MM.1S (cell line): ENCODE data around the gene SCGB1C2.

ENCODE experiments used
- DNase-seq: peaks from one replicate; pipeline ENCODE4 v3.0.0-alpha.2; 2015
- H2AFZ ChIP-seq: fragments of 300-600 bp; sonication (generic); 2 replicates; pipeline ENCODE4 v1.6.0; 2016; ENCODE audit warnings: antibody characterized with exemption, low read length
- H3F3A ChIP-seq: fragments of 300-600 bp; sonication (generic); 2 replicates; pipeline ENCODE4 v1.6.1; 2016; ENCODE audit warnings: mild to moderate bottlenecking, antibody characterized with exemption, low read length, moderate library complexity, mixed read lengths; ENCODE audit not compliant: insufficient read depth
- H3K27ac ChIP-seq: fragments of 300-600 bp; sonication (generic); 2 replicates; pipeline ENCODE4 v1.5.1; 2016; ENCODE audit warnings: mild to moderate bottlenecking, low read length
- H3K27me3 ChIP-seq: fragments of 300-600 bp; sonication (generic); replicated peaks from 2 replicates; pipeline ENCODE4 v1.6.0; 2016; ENCODE audit warnings: low read length; ENCODE audit not compliant: insufficient read depth
- H3K36me3 ChIP-seq: fragments of 300-600 bp; sonication (generic); replicated peaks from 2 replicates; pipeline ENCODE4 v1.6.1; 2016; ENCODE audit warnings: mild to moderate bottlenecking, low read length, mixed read lengths; ENCODE audit not compliant: insufficient read depth
- H3K4me1 ChIP-seq: fragments of 300-600 bp; sonication (generic); 2 replicates; pipeline ENCODE4 v1.6.1; 2016; ENCODE audit warnings: low read length, mixed read lengths
- H3K4me2 ChIP-seq: fragments of 300-600 bp; sonication (generic); 2 replicates; pipeline ENCODE4 v1.6.0; 2016; ENCODE audit warnings: low read depth, low read length
- H3K4me3 ChIP-seq: fragments of 300-600 bp; sonication (generic); 2 replicates; pipeline ENCODE4 v1.5.1; 2016; ENCODE audit warnings: low read length, mixed read lengths
- H3K79me2 ChIP-seq: fragments of 300-600 bp; sonication (generic); 2 replicates; pipeline ENCODE4 v1.6.1; 2016; ENCODE audit warnings: mixed run types, low read length, mixed read lengths
- H3K9ac ChIP-seq: fragments of 300-600 bp; sonication (generic); 2 replicates; pipeline ENCODE4 v1.6.1; 2016; ENCODE audit warnings: low read length, mixed read lengths
- H3K9me2 ChIP-seq: fragments of 300-600 bp; sonication (generic); replicated peaks from 2 replicates; pipeline ENCODE4 v1.6.1; 2016; ENCODE audit warnings: mild to moderate bottlenecking, low read length, mixed read lengths; ENCODE audit not compliant: insufficient read depth
- H3K9me3 ChIP-seq: fragments of 300-600 bp; sonication (generic); replicated peaks from 2 replicates; pipeline ENCODE4 v1.6.1; 2016; ENCODE audit warnings: mild to moderate bottlenecking, low read length, mixed read lengths; ENCODE audit not compliant: insufficient read depth
- H4K20me1 ChIP-seq: fragments of 300-600 bp; sonication (generic); 2 replicates; pipeline ENCODE4 v1.6.1; 2016; ENCODE audit warnings: mild to moderate bottlenecking, low read length, moderate library complexity, mixed read lengths; ENCODE audit not compliant: insufficient read depth
- CTCF ChIP-seq: fragments of 300-600 bp; sonication (generic); IDR thresholded peaks from 2 replicates; pipeline ENCODE4 v1.5.1; 2016; ENCODE audit warnings: antibody characterized with exemption, low read length, mixed read lengths
- EZH2 ChIP-seq: fragments of 300-600 bp; sonication (generic); optimal IDR thresholded peaks from 2 replicates; pipeline ENCODE3; 2017; ENCODE audit warnings: low read depth, mild to moderate bottlenecking, antibody characterized with exemption, low read length, mixed read lengths
- EZH2phosphoT487 ChIP-seq: fragments of 300-600 bp; sonication (generic); IDR thresholded peaks from 2 replicates; pipeline ENCODE4 v1.6.1; 2018; ENCODE audit warnings: antibody characterized with exemption, low read length

SCGB1C2 gene

GRCh38 chr17:177155-177554, 39.8 kb downstream of the SCGB1C2 start:
- Histone ChIP-seq H4K20me1 (no peaks in the 10 kb centered on the region), H3K27ac (no peak overlapping the region), H2AFZ (no peak overlapping the region), H3K9ac (no peak overlapping the region), H3K79me2 (no peaks in the 10 kb centered on the region), H3F3A (no peaks in the 10 kb centered on the region), H3K4me1 (no peaks in the 10 kb centered on the region), H3K4me2 (no peak overlapping the region), H3K9me2 (no peaks in the 10 kb centered on the region), H3K4me3 (no peak overlapping the region), H3K9me3 (no peaks in the 10 kb centered on the region), H3K36me3 (no peaks in the 10 kb centered on the region), H3K27me3 (peaks cover 80% of the 10 kb centered on the region)
- DNase-seq: no peak
- TF ChIP-seq EZH2phosphoT487 (no peak), CTCF (no peak), EZH2 (no peak)

DNA sequence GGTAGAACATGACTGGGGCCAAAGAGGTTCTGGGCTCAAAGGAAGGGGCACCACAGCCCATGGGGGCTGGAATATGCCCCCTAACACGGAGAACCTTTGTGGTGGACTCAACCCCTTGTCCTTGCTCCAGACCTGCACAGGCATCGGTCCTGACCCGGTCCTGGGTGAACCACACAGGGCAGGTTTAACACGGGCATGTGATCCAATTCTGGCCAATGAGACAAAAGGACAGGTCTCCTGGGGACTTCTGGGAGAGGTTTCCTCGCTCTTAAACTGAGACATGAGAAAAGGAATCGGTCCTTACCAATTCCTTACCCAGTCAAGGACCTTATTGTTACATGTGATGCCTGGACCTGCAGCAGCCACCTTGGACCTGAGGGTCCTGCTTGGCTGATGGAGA, 40.4 kb downstream of the SCGB1C2 start:
- Histone ChIP-seq H4K20me1 (no peaks in the 10 kb centered on the region), H3K4me3 (no peak overlapping the region), H3K4me2 (no peak overlapping the region), H3K9me3 (no peaks in the 10 kb centered on the region), H3K9ac (no peak overlapping the region), H3K9me2 (no peaks in the 10 kb centered on the region), H3K36me3 (no peaks in the 10 kb centered on the region), H3K27ac (no peak overlapping the region), H3K79me2 (no peaks in the 10 kb centered on the region), H2AFZ (no peak overlapping the region), H3F3A (no peaks in the 10 kb centered on the region), H3K27me3 (peaks cover 74% of the 10 kb centered on the region), H3K4me1 (no peaks in the 10 kb centered on the region)
- DNase-seq: no peak
- TF ChIP-seq CTCF (no peak), EZH2 (no peak), EZH2phosphoT487 (no peak)

GRCh38 chr17:178292-179065, 41.1 kb downstream of the SCGB1C2 start:
- Histone ChIP-seq H3K9me2 (no peaks in the 10 kb centered on the region), H3F3A (no peaks in the 10 kb centered on the region), H3K27me3 (peaks cover 73% of the 10 kb centered on the region), H3K4me3 (no peak overlapping the region), H3K4me1 (no peaks in the 10 kb centered on the region), H3K9ac (no peak overlapping the region), H3K9me3 (no peaks in the 10 kb centered on the region), H3K27ac (no peak overlapping the region), H2AFZ (no peak overlapping the region), H4K20me1 (no peaks in the 10 kb centered on the region), H3K79me2 (no peaks in the 10 kb centered on the region), H3K4me2 (no peak overlapping the region), H3K36me3 (no peaks in the 10 kb centered on the region)
- DNase-seq: no peak
- TF ChIP-seq EZH2phosphoT487 (no peak), EZH2 (no peak), CTCF (no peak)
